Umbilical cord (tissue), 2 donors: ENCODE data around the gene C6orf58. TPM values are rescaled to one million over a fixed set of nuclear protein-coding genes. Genes with fewer than 3 reads are reported as not detected.
"Not testable (repeated sequence)": the region's sequence is repeated elsewhere in the genome, so short reads cannot be mapped to it uniquely, and the experiment has no call there.

Experiments
- DNase-seq: peaks from one replicate; pipeline ENCODE4 v3.0.0-alpha.2; 2015; ENCODE audit warnings: low spot score
- total RNA-seq: library from RNA; depleted of rRNA; stranded (reverse); fragments of >200 nt; gene quantifications from one replicate; pipeline ENCODE4 v1.2.3, GENCODE V29; 2014; ENCODE audit warnings: low replicate concordance; ENCODE audit not compliant: insufficient read depth

The C6orf58 gene
- total RNA-seq, 1 donor from 2014 or later: not detected

DNA sequence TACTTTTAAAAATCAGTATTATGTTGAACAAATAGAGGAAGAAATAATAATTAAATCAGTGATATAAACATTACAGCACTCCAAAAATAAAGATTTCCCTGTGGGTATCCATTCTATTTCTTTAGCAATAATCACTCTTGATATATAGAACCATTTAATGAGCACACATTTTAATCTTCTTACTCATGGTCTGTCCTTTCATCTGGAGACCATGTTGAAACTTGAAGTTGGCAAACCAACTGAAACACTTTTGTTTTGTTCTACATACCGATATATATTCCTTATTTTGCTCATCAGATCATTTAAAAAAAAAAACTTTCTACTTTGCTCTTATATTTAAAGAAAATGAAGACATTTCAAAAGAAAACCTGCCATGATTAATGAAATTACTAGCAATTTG is 13.4 kb downstream of the C6orf58 start:
- DNase-seq: no peak

DNA sequence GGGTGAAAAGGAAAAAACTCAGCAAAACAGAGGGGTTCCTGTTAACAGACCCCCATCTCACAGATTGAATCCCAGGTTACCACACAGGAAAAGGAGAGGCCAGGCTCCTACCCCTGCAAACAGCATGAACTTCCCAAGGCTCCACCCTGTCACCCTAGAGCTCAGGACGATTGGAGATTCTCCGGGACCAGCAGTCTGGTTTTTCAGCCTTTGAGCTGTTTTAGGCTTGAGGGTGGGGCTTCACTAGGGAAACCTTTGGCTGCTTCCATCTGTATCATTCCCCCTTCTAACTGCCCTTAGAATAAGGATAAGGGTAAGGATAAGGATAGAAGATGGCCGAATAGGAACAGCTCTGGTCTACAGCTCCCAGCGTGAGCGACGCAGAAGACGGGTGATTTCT is 16.0 kb downstream of the C6orf58 start:
- no peak for DNase-seq

DNA sequence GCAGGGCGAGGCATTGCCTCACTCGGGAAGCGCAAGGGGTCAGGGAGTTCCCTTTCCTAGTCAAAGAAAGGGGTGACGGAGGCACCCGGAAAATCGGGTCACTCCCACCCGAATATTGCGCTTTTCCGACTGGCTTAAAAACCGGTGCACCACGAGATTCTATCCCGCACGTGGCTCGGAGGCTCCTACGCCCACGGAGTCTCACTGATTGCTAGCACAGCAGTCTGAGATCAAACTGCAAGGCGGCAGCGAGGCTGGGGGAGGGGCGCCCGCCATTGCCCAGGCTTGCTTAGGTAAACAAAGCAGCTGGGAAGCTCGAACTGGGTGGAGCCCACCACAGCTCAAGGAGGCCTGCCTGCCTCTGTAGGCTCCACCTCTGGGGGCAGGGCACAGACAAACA is 16.5 kb downstream of the C6orf58 start:
- not testable (repeated sequence) for DNase-seq

GRCh38 chr6:127606131-127606562 is 29.2 kb downstream of the C6orf58 start:
- peak; percentile 31 for DNase-seq

GRCh38 chr6:127608554-127609270 is 31.7 kb downstream of the C6orf58 start:
- DNase-seq: no peak

- DNase-seq: no peak
These were observed 41.8 kb downstream of the C6orf58 start for GRCh38 chr6:127618729-127619128.

- DNase-seq: no peak
These were observed 53.8 kb downstream of the C6orf58 start for GRCh38 chr6:127630800-127631199.

- no peak for DNase-seq
These were observed 57.2 kb downstream of the C6orf58 start for GRCh38 chr6:127634178-127634577.

- no peak for DNase-seq
These were observed 58.1 kb downstream of the C6orf58 start for GRCh38 chr6:127635091-127635490.

GRCh38 chr6:127637830-127638409 is 60.9 kb downstream of the C6orf58 start:
- no peak for DNase-seq

Other genes with a start within 250 kb of the C6orf58 start
- 23.8 TPM for gene ECHDC1, start 233.6 kb upstream of the C6orf58 start, total RNA-seq
- gene KIAA0408, start 117.8 kb upstream of the C6orf58 start, total RNA-seq: 2.9 TPM